ENCODE results near the gene TENT5C. TPM values are rescaled to one million over a fixed set of nuclear protein-coding genes. Genes with fewer than 3 reads are reported as not detected.

TENT5C gene
- polyA plus RNA-seq, 4 donors = 2.4 to 3.6 (median 2.9) TPM

DNA sequence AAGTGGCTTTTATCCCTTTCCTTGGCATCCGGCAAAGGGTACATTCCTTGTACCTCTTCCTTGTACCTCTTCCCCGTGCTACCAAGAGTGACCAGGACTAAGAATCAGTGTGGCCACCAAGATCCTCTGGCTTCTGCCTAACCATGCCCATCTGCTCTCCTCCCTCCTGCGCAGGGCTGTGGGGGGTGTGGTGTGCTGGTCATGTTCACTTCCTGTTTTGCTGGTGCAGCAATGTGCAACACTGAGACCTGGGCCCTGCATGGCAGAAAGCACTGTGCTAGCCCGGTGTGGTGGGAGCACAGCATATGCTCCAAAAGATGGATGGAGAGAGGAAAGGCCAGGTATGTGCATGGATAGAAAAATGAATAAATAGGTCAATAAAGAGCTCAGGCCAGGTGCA lies 33.3 kb upstream of the TENT5C start:
- no peak for DNase-seq (ENCODE audit: low read depth in 4 of 4, low spot score in 3 of 4)

DNA sequence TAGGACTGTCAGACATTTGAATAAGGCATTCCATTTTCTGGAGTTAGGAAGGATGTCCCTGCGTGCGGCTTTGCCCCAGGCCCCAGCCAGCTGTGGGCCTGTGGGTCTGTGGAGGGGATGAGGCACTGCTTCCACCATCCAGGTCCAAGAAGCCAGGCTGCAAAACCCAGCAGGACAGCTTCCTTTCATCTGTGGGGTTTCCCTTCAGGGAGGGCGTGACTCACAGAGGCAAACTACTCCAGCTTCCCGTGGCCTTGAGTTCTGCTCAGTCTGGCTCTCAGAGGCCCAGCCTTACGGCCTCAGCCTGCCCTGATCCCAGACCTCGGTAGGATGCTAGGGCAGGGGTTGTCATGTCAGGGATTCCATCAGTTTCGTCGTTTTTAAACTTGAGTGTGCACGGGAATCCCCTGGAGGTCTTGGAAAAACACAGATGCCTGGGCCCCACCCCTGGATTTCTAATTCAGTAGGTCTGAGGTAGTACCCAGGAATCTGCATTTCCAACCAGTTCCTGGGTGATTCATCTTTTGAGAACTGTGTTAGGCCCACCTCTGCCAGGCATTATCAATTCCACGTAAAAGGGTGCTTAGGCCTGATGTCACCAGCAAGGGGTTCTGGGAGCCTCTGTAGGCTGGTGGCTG lies 32.3 kb upstream of the TENT5C start:
- no peak for DNase-seq (ENCODE audit: low read depth in 4 of 4, low spot score in 3 of 4)

DNA sequence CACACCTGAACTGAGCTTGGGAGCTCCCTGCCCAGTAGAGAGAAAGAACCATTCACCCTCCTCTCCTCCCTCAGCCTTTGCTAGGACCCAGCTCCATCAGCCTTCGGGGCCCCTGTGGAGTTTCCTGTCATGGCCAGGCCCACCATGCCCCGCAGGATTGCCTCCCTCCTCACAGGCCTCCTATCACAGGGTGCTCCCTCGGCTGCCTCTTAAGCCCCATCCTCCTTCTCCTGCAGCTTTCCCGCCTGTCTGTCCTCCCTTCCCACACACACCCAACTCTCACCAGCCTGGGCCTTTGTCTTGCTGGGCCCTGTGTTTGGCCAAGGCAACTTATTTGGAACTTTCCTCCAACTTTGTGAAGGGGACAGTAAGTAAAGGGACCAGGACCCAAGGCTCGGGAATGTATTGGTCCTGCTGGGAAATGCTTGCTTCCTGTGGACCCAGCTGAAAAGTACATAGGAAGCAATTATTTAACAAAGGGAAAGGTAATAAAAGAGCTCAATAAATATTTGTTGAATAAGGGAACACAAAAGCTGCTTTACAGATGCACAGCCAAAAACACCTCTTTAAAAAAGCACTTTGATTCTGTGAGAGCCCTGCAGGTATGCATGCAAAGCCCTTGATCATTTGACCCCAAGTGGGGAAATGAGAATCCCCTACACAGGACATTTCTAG lies 31.6 kb upstream of the TENT5C start:
- DNase-seq (ENCODE audit: low read depth in 4 of 4, low spot score in 3 of 4) = no peak

DNA sequence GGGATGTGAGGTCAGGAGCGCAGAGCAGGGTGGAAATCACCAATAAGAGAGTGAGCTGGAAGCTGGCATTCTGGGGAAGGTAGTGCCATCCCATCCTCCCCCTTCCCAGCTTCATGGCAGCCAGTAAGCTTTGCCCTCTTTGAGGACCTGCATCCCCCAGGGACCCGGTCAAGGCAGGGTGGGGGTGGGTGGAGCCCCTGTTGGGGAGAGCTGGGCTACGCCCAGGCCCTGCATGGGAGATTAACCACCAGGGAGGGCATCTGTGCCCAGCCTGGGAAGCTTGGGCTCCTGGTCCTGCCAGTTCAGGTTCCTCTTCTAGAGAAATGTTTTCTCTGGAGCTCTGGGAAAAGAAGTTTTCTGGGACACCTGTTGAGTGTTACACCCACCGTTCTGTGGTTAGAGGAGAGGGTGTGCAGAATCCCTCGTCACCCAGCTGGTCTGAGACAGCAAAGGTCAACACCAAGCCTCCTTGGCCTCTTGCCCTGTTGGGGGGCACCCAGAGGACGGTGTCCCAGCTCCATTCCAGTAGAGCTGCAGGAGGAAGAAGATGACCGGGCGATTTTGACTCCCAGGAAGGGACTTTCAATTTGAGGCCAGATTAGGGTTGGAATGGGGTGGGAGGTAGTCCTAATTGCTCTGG lies 30.1 kb upstream of the TENT5C start:
- no peak for DNase-seq (ENCODE audit: low read depth in 4 of 4, low spot score in 3 of 4)

DNA sequence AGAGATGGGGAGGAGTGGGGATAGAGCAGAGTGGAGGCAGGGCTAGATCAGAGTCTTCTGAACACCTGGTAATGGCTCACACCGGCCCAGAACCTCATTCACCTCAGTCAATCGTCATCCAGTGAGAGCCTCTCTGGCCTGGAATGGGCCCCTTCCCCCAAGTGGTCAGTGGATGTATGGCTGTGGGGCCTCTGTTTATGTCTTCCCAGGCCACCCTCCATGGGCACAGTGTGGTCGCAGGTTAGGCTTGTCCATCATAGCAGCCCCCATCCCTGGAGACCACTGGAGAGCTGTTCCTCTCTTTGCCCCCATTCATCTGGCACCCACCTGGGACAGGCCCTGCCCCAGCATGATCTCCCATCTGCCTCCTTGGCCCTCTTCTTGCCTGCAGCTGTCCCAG lies 29.6 kb upstream of the TENT5C start:
- DNase-seq (ENCODE audit: low read depth in 4 of 4, low spot score in 3 of 4) = no peak

DNA sequence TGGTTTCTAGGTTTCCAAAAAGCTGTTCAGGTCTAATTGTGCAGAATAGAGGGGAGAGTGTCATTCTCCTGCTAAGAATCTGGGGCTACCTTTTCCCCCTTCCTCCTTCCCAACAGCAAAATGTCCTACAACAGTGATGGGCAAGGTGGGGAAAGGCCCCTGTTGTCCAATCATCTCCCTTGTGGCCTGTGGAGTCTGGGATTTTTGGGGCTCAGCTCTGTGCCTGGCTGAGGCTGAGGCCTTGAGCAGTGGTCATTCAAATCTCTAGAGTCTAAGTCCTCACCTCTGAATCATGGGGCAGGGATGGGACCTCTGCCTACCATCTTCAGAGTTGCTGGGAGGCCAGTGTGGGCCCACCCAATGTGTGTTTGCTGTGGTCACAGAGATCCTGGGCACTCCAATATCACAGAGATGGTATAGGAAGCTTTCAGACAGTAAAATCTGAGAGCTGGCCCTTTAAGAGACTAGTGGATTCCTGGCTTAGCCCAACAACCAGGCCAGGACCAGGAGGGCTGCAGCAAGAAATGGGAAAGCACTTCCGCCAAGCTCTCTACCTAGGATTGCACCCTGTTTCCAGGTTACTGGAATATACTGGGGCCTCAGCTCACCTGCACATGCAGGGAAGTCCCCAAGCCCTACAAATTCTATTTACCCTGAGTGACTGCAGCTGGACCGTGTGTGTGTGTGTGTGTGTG lies 28.5 kb upstream of the TENT5C start:
- DNase-seq (ENCODE audit: low read depth in 4 of 4, low spot score in 3 of 4) = no peak

DNA sequence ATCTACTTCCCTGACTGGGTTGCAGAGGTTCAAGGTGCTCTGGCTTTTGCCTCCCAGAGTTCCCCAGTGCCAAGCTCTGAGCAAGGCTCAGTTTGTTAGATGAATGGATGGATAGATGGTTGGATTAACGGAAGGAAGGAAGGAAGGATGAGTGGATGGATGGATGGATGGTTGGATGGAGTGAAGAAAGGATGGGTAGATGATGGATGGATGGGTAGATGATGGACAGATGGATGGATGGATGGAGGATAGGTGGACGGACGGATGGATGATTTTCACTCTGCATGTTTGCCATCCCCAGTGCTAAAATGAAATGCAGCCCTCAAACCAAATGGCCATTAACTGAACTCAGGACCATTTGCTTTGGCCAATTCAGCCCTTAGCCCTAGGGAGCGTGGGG lies 27.4 kb upstream of the TENT5C start:
- DNase-seq (ENCODE audit: low read depth in 4 of 4, low spot score in 3 of 4) = no peak

DNA sequence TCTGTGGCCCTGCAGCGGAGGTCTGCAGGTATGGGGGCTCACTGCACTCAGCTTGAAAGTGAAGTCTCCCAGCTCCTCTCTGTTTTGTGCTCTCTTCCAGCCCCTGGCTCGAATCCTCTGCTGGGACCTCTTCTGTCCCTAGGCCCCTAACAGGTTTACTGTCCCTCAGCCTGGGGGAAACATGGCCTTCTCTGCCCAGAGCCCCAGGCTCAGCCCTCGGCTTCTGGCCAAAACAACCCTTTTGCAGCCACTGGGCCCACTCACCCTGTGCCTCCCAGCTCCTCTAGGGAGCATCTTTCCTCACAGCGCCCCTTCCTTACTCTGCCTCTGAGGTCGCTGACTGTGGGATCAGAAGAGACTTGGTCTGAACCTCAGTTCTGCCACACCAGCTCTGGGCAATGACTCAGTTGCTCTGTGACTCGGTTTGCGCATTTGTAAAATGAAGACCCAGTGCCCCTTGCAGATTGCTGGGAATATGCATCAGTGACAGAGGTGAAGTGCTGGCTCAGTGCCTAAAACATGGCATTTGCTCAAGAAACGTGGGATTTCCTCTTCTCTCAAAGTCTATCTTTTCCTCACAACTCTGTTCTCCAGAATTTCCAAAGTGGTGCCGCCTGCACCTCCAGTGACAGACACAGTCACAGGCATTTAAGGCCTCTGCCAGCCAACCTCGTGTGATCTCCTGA lies 26.5 kb upstream of the TENT5C start:
- DNase-seq (ENCODE audit: low read depth in 4 of 4, low spot score in 3 of 4) = no peak

DNA sequence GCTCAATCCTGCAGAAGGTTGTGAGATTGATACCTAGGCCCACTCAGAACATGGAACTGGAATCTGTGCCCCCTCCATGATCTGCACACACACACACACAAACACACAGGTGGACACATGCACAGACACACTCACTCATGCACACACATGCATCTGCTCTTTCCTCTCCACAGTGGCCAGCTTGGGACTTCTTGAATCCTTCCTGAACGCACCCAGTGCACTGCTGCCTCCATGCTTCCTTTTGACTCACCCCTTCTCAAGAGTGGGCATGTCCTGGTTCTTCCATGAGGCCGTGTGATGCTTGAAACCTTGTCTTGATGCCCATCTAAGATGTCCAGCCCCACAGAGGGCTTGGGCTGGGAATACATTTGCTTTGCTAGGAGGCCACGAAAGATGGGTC lies 25.4 kb upstream of the TENT5C start:
- DNase-seq (ENCODE audit: low read depth in 4 of 4, low spot score in 3 of 4) = no peak

DNA sequence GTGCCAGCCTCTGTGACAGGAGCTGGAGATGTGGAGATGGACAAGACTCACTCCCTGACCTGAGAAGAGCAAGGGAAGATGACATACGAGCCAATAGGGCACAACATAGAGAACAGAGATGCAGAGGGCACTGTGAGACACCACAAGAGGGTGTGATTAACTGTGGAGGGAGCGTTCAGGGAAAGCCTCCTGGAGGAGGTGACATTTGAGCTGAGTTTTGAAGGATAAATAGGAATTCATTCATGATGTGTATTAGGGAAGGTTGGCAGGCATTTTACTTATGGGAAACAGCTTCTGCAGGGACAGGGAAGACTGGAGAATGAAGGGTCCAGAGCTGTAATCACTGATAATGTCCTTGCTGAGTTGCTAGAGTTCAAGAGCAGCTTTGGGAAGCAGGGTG lies 25.0 kb upstream of the TENT5C start:
- no peak for DNase-seq (ENCODE audit: low read depth in 4 of 4, low spot score in 3 of 4)

DNA sequence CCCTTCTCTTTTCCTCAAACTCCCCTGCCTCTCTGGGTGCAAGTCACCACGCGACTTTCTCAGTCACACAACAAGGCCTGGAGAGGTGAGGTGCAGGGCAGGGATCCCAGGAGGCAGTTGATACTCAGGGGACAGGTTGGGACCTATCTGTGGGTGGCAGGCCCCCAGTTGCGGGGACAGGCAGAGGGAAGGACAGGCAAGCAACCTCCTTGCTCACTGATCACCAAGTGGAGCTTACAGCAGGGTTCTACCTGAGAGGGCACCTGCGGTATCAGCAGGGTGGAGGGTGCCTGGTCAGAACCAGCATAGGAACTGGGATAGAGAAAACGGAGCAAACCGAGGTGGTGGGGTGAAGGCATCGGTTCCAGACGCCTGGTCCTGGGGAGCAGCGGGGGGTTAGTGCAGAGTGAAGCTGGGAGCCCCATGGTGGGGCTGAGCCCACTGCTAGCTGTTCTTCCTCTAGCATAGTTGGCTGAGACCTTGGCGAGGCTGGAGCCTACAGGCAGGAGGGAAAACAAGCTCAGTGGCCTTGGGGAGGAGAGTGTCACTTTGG lies 24.4 kb upstream of the TENT5C start:
- DNase-seq (ENCODE audit: low read depth in 4 of 4, low spot score in 3 of 4) = no peak

DNA sequence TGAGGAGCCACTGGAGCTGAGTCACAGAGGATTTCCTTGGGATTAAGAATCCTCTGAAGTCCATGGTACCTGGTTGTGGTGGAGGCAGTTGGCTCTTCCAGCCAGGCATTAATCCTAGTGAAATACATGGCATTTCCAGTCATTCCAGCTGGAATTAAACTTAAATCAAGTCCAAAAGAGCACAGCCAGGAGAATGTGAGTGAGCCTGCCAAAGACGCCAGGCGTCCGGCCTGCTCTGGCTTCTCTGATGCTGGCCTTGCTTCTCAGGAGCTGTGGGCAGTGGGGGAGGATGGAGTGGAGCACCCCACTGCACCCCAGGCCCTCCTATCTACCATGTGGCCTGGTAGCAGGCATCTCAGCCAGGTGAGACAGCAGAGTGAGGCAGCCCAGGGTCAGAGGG lies 23.4 kb upstream of the TENT5C start:
- DNase-seq (ENCODE audit: low read depth in 4 of 4, low spot score in 3 of 4) = no peak

DNA sequence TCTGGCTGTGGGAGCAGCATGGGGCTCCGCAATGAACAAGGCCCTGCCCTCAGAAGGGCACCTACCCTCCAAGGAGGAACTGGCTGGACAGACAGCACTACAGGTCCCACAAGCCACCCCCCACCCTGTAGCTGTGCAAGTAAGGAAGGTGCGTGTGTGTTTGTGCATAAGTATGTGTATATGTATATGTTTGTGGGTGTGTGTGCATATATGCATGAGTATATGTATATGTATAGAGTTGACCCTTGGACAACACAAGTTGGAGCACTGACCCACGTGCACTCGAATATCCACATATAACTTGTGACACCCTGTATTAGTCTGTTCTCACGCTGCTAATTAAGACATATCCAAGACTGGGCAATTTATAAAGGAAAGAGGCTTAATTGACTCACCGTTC lies 22.6 kb upstream of the TENT5C start:
- no peak for DNase-seq (ENCODE audit: low read depth in 4 of 4, low spot score in 3 of 4)

DNA sequence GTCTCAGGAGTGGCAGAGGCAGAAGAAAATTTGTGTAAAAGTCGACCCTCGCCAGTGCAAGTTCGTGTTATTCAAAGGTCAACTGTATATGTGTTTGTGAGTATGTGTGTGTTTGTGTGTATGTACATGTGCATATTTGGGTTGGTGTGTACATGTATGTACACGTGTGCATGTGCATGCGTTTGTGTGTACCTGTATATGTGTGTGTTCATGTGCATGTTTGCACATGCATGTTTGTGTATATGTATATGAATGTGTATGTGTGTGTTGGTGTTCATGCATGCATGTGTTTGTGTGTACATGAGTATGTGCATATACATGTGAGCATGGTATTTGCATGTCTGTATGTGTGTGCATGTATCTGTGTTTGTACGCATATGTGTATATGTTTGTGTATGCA lies 21.7 kb upstream of the TENT5C start:
- DNase-seq (ENCODE audit: low read depth in 4 of 4, low spot score in 3 of 4) = no peak

DNA sequence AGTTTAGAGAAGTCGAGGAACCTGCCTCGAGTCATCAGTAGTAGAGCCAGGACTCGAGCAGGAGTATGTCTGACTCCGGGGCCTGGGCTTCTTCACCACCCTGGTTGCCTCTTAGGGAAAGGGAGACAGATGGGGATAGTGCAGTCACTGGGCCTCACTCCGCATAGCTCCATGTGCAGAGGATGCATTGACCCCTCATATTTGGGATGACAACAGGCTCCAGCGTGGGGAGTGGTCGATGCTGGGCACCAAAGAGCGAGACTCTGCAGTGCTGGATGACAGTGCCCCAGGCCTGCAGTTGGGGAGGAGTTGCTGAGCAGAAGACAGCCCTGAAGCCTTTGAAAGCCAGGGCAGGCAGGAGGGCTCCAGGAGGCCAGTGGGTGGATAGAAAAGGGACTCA lies 20.8 kb upstream of the TENT5C start:
- no peak for DNase-seq (ENCODE audit: low read depth in 4 of 4, low spot score in 3 of 4)

DNA sequence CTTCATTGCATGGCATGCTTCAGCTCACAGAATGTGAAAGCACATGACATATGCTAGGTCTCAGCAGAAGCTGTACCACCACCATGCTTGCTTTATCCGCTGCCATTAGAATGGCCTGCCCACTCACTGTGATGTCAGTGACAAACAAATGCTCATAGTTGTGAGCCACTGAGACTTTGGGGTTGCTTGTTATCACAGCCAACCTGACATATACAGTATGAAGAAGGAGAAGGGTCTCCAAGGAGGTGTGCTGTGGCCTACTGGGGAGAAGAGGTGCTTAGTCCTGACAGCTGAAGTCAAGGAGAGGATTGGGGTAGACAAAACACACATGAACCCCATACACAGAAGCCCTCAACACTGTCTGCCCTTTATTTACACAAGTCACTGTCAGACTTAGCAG lies 19.5 kb upstream of the TENT5C start:
- no peak for DNase-seq (ENCODE audit: low read depth in 4 of 4, low spot score in 3 of 4)

DNA sequence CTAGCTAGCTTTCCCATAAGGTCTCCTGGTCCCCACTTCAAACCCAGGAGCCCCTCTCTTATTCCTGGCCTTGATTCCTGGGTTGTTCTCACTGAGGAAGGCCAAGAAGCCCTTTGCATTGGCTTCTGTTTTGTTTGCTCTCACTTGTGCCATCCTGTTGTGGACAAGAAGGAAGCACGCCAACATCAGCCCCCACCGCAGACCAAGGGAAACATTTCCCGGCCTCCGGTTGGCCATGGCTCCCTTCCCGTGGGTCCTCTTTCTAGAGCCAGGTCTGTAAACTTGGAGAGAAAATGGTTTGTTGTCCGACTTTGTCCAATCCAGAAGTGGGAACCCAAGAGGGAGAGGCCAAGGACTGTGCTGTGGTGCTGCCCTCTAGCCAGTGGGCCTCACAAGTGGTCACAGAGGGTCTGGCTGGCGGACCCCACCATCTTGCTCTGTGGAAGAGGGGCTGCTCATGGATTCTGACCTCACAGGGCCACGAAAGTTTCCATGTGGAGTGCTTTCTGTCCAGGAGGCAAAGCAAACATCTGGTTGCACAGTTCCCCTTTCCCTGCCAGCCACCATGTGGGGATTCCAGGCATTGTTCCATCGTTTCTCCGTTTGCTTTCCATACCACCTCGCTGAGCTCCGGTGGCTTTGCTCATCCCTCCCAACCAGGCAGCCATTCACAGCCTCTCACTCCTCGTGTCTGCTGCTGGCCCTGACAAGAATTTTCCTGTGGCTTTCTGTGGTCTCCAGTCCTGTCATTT lies 18.9 kb upstream of the TENT5C start:
- no peak for DNase-seq (ENCODE audit: low read depth in 4 of 4, low spot score in 3 of 4)

DNA sequence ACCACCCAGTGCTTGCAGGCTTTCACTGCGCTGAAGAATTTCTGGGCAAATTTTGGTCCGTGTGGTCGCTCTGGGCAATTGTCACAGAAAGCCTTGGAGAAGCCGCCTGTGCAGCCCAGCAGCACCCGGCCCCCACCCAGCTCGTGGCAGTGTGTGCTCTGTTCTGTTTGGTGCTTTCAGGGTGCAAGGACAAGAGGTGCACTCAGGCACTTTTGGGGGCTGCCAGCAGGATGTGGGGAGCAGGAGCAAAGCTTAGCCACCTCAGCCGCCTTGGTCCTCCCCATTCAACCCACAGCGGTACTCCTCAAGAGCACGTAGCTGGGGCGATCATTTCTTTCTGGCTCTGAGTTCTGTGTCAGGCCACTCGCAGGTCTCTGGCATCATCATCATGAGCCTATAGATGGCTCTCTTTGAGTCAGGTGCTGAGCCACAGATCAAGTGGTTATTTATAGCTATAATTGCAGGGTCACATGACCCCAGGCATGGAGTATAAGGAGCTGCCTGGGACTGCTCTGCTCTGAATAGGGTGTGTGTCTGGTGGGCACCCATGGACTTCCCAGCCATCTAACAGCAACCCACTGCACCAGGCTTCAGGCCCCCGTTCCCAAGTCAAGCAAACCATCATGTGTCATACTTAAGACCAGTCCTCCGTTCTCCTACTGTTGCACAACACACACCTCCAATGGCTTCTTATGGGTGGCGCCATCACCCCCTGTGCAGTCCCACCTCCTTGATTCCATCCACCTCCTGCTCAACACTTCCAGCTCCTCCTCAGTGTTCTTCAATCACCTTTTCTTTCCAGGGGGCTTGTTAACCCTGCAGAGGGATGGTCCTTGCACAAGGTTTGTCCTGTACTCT lies 18.1 kb upstream of the TENT5C start:
- no peak for DNase-seq (ENCODE audit: low read depth in 4 of 4, low spot score in 3 of 4)

DNA sequence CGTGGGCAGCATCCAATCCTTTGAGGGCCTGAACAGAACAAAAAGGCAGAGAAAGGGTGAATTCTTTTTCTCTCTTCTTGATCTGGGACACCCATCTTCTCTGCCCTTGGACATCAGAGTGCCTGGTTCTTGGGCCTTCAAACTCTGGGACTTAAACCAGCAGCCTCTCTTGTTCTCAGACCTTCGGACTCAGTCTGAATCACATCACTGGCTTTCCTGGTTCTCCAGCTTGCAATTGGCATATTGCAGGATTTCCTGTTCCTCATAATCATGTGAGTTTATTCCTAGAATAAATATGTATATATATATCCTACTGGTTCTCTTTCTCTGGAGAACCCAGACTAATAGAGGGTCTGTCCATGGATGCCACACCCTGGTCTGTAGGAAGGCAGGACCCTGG lies 16.3 kb upstream of the TENT5C start:
- DNase-seq (ENCODE audit: low read depth in 4 of 4, low spot score in 3 of 4) = no peak
